HFFc6 (cell line): ENCODE measurements around the gene CHCHD6. TPM values are rescaled to one million over a fixed set of nuclear protein-coding genes. Genes with fewer than 3 reads are reported as not detected.
A peak's percentile ranks its signal among the peaks of the same experiment; 100 is the strongest.

Source experiments
- DNase-seq: peaks from one replicate; pipeline ENCODE4 v3.0.0-alpha.2; 2018
- H3K27ac Mint-ChIP-seq: 2 replicates; pipeline ENCODE4 v1.8.0; 2020; ENCODE audit warnings: mild to moderate bottlenecking, mixed read lengths
- H3K27me3 Mint-ChIP-seq: 2 replicates; pipeline ENCODE4 v1.8.0; 2021; ENCODE audit warnings: mild to moderate bottlenecking, moderate library complexity, mixed read lengths; ENCODE audit not compliant: insufficient read depth
- H3K36me3 Mint-ChIP-seq: 2 replicates; pipeline ENCODE4 v1.8.0; 2021; ENCODE audit warnings: low read depth, mixed read lengths
- H3K4me1 Mint-ChIP-seq: 2 replicates; pipeline ENCODE4 v1.8.0; 2020; ENCODE audit warnings: low read depth, mixed read lengths
- H3K4me3 Mint-ChIP-seq: 2 replicates; pipeline ENCODE4 v1.8.0; 2020; ENCODE audit warnings: mild to moderate bottlenecking, moderate library complexity, mixed read lengths
- H3K9me3 Mint-ChIP-seq: 2 replicates; pipeline ENCODE4 v1.8.0; 2020; ENCODE audit warnings: mild to moderate bottlenecking, mixed read lengths
- CTCF ChIP-seq: fragments of 200-600 bp; sonication (generic); IDR thresholded peaks from 2 replicates; pipeline ENCODE4 v1.5.0; 2021; ENCODE audit warnings: antibody characterized with exemption, mild to moderate bottlenecking
- total RNA-seq, 6 experiments: library from RNA; stranded (reverse); fragmentation: NEBNext Ultra II Directional; extraction: Animal tissue kit (Norgen Biotek cat#: 25700); gene quantifications; 2 replicates in 1 of 6; 3 replicates in 5 of 6; pipeline ENCODE4 v1.2.3, GENCODE V29; 2021

Gene CHCHD6
- total RNA-seq, 6 experiments from 2014 or later, result 18.6 to 22.9 (median 19.9) TPM

- H3K36me3 Mint-ChIP-seq, result no peaks in the 10 kb centered on the region
- peaks cover 14% of the 10 kb centered on the region; the same call in 1 of the 2 replicates for H3K4me1 Mint-ChIP-seq
- no peaks in the 10 kb centered on the region for H3K9me3 Mint-ChIP-seq
- no peak for TF ChIP-seq CTCF
- no peak overlapping the region for H3K27ac Mint-ChIP-seq
- no peak overlapping the region for H3K4me3 Mint-ChIP-seq
- DNase-seq, result no peak
- peaks cover 14% of the 10 kb centered on the region for H3K27me3 Mint-ChIP-seq
Measured at GRCh38 chr3:126968391-126969390, 264.7 kb downstream of the CHCHD6 start.

GRCh38 chr3:126969586-126969985 lies 265.5 kb downstream of the CHCHD6 start:
- Mint-ChIP-seq H3K4me3 (no peak overlapping the region; the same call in 1 of the 2 replicates), H3K9me3 (peaks cover 7% of the 10 kb centered on the region), H3K27me3 (peaks cover 14% of the 10 kb centered on the region), H3K36me3 (peaks cover under 1% of the 10 kb centered on the region), H3K27ac (peak overlapping the region; percentile 14; the same call in 1 of the 2 replicates), H3K4me1 (peaks cover 14% of the 10 kb centered on the region; the same call in 1 of the 2 replicates)
- TF ChIP-seq CTCF, result no peak
- no peak for DNase-seq

GRCh38 chr3:126970101-126970500 lies 266.1 kb downstream of the CHCHD6 start:
- Mint-ChIP-seq H3K4me1 (peaks cover 14% of the 10 kb centered on the region; the same call in 1 of the 2 replicates), H3K4me3 (no peak overlapping the region), H3K27ac (no peak overlapping the region), H3K27me3 (peaks cover 15% of the 10 kb centered on the region), H3K36me3 (peaks cover 6% of the 10 kb centered on the region), H3K9me3 (peaks cover 12% of the 10 kb centered on the region)
- no peak for TF ChIP-seq CTCF
- no peak for DNase-seq

- no peak overlapping the region for H3K27ac Mint-ChIP-seq
- peaks cover 17% of the 10 kb centered on the region for H3K27me3 Mint-ChIP-seq
- no peak overlapping the region for H3K4me3 Mint-ChIP-seq
- H3K9me3 Mint-ChIP-seq, result peaks cover 18% of the 10 kb centered on the region
- peaks cover 14% of the 10 kb centered on the region; the same call in 1 of the 2 replicates for H3K4me1 Mint-ChIP-seq
- H3K36me3 Mint-ChIP-seq, result peaks cover 9% of the 10 kb centered on the region
- no peak for TF ChIP-seq CTCF
- no peak for DNase-seq
Measured at GRCh38 chr3:126970921-126971320, 266.9 kb downstream of the CHCHD6 start.

- H3K27me3 Mint-ChIP-seq, result peaks cover 17% of the 10 kb centered on the region
- H3K36me3 Mint-ChIP-seq, result peaks cover 9% of the 10 kb centered on the region
- DNase-seq, result no peak
- H3K4me1 Mint-ChIP-seq, result peaks cover 14% of the 10 kb centered on the region; the same call in 1 of the 2 replicates
- no peak overlapping the region for H3K27ac Mint-ChIP-seq
- no peak for TF ChIP-seq CTCF
- no peak overlapping the region for H3K4me3 Mint-ChIP-seq
- peaks cover 18% of the 10 kb centered on the region for H3K9me3 Mint-ChIP-seq
Measured at GRCh38 chr3:126971891-126972351, 267.9 kb downstream of the CHCHD6 start.
